Astrocyte of the spinal cord (primary cell): ENCODE measurements around the gene AMPH.

ENCODE experiments used
- DNase-seq: peaks from one replicate; pipeline ENCODE4 v3.0.0; 2011; ENCODE audit warnings: low read depth, low spot score
- H3K4me3 ChIP-seq: 2 replicates; pipeline ENCODE4 v1.5.1; 2011; ENCODE audit warnings: low read depth, mild to moderate bottlenecking, low read length, moderate library complexity
- in situ Hi-C: cut with HindIII; loops from 2 replicates; pipeline ENCODE4 v1.10.0; 2017; ENCODE audit warnings: low sequenced_read_pairs
- TF ChIP-seq, protein P1 (sequence below): IDR thresholded peaks from 2 replicates; pipeline ENCODE4 v1.5.1; 2012; ENCODE audit warnings: low read depth, mild to moderate bottlenecking, low read length, inconsistent platforms

The AMPH gene

DNA sequence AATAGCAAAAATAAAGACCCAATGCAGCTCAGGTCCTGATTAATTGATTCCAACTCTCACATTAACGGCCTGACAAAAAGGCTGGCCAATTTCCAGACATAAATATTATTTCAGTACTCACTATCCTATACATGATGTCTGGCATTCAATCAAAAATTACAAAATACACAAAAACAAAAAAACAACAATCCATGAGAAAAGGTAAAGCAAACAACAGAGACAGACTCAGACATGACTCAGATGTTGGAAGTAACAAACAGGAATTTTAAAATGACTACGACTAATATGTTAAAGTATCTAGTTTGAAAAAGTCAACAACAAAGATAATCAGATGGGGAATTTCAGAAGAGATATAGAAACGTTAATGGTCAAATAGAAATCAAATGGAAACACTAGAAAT is 152.8 kb downstream of the AMPH start:
- no peak for DNase-seq
- in situ Hi-C loops, result no loop called here
- TF ChIP-seq, protein P1, sequence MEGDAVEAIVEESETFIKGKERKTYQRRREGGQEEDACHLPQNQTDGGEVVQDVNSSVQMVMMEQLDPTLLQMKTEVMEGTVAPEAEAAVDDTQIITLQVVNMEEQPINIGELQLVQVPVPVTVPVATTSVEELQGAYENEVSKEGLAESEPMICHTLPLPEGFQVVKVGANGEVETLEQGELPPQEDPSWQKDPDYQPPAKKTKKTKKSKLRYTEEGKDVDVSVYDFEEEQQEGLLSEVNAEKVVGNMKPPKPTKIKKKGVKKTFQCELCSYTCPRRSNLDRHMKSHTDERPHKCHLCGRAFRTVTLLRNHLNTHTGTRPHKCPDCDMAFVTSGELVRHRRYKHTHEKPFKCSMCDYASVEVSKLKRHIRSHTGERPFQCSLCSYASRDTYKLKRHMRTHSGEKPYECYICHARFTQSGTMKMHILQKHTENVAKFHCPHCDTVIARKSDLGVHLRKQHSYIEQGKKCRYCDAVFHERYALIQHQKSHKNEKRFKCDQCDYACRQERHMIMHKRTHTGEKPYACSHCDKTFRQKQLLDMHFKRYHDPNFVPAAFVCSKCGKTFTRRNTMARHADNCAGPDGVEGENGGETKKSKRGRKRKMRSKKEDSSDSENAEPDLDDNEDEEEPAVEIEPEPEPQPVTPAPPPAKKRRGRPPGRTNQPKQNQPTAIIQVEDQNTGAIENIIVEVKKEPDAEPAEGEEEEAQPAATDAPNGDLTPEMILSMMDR, result no peak
- H3K4me3 ChIP-seq, result no peak overlapping the region

DNA sequence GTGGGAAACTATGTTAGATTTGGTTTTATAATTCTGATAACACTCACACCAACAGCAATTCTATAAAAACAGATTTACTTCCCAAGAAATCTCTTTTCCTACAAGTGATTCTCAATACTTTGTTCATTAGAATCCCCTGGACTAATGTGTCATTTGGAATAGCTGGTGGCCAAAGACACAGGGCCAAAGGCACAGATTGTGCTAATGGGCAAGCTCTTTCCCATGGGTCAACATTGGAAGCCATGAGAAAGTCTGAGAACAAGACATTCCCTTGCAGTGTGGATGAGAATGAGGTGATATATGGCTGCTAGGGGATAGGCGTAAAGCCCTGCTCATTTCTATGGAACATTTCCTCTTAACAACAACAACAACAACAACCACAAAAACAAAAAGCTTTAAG is 153.8 kb downstream of the AMPH start:
- in situ Hi-C loops, result no loop called here
- H3K4me3 ChIP-seq, result no peak overlapping the region
- TF ChIP-seq, protein P1, result no peak
- no peak for DNase-seq

DNA sequence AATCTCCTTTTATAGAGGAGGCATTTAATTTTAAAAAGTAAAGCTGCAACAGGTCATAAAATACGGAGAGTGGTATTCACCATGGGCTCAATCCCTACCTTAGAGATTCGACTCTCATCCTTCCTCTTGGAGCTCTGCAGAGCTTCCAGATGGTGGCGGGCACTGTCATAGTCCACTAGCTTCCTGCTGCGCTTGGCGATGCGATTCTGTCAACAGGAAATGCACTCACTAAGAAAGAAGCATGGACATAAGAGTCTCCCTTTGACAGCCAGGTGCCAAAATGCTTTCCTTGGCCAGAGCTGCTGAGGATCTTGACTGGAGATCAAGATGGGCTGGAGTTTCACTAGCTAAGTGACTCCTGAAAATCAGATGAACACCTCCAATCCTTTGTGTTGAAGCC is 154.4 kb downstream of the AMPH start:
- no peak for DNase-seq
- in situ Hi-C loops, result no loop called here
- TF ChIP-seq, protein P1, result no peak
- no peak overlapping the region for H3K4me3 ChIP-seq

DNA sequence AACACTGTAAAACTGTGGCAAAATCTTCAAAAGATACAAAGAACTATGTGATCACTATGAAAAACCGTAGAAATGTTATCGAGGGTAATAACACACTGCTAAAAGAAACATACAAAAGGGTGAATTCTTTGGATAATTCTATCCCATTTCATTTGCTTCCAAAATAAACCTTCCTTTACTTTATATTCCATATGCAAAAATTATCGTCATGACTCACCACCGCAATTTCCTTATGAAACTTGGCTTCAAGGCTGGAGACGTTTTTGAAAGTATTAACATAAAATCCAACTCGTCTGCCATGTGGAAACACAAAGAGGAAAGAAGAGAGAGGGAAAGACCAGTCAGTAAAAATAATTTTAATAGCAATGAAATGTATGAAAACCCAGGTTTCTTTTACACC is 165.2 kb downstream of the AMPH start:
- DNase-seq, result peak; percentile 26
- TF ChIP-seq, protein P1, result no peak
- no peak overlapping the region for H3K4me3 ChIP-seq
- in situ Hi-C loops, result no loop called here

DNA sequence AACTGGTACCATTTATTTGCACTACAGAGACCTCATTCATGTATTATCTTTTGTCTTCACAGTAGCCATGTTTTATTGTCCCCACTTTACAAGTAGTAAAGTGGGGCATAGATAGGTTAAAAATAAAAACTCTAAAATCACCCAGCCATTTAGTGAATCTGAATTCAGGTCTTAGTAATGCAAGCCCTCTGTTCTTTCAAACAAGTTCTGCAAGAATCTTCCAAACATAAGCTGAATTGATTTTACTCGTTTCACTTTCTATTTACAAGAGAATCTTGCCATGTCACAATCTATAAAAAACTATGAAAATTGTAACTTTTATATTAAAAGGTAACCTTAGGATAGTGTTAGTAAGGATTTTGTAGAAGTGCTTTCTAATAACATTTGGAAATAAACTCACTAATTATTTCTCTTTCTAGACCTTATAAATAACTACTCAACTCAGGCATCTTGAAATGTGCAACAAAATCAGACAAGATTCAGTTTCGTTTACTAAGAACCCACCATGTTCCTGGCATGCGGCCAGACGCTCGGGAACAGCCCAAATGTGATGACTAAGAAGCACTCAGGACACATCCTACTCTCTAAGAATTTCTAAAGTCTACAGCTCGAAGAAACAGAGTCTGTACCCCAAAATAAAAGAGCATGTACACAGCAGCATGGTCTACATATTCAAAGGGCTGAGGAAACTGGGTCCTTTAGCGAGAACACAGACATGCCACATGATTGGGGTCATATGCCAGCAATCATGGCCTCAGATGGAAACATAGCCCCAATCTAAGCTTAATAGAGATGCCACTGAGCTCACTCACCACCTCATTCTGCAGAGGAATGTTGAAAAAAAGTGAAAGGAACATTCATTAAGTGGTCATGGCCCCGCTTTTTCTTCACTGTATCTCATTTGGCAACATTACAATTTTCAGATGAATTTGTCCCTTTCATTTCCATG is 167.6 kb downstream of the AMPH start:
- TF ChIP-seq, protein P1, result no peak
- in situ Hi-C loops, result no loop called here
- DNase-seq, result peak; percentile 88
- H3K4me3 ChIP-seq, result no peak overlapping the region

DNA sequence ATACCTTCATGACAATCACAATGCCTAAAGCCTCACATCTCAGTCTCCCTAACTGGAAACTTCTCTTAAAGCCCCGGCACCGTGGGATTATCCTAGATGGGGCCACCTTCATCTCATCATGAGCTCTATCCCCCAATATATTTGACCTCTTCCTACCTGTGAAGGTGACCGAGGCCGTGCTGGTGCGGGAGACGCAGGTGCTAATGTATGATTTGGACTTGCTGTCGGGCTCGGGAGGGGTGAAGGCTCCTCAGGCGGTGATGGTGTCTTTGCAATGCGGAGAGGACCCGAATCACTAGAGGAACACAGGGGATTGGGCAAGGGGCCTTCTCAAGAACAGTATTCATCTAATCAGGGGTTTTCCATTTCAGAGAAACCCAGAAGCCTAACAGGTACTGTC is 168.4 kb downstream of the AMPH start:
- no peak for DNase-seq
- TF ChIP-seq, protein P1, result no peak
- in situ Hi-C loops, result no loop called here
- H3K4me3 ChIP-seq, result no peak overlapping the region
